GM13976 (cell line): ENCODE measurements around the gene IL1F10.
"Not testable (repeated sequence)": the region's sequence is repeated elsewhere in the genome, so short reads cannot be mapped to it uniquely, and the experiment has no call there.

ENCODE experiments used
- DNase-seq: peaks from one replicate; pipeline ENCODE4 v3.0.0; 2012; ENCODE audit warnings: low spot score
- CTCF ChIP-seq: IDR thresholded peaks from 2 replicates; pipeline ENCODE4 v1.5.1; 2012; ENCODE audit warnings: borderline replicate concordance, mild to moderate bottlenecking; ENCODE audit not compliant: insufficient read depth; ENCODE audit errors: extremely low read depth, missing control alignments, control extremely low read depth
- in situ Hi-C: fragments of 300-500 bp; cut with MboI; formaldehyde crosslinking; loops from one replicate; pipeline ENCODE4 v1.12.0; 2022; ENCODE audit warnings: low sequenced_read_pairs, mixed read lengths, inconsistent platforms; ENCODE audit not compliant: unreplicated experiment

Gene IL1F10

GRCh38 chr2:113085542-113085941 is 17.8 kb downstream of the IL1F10 start:
- TF ChIP-seq CTCF: no peak
- DNase-seq: no peak
- in situ Hi-C loops: no loop called here

- in situ Hi-C loops: no loop called here
- DNase-seq: no peak
- no peak for TF ChIP-seq CTCF
Measured at GRCh38 chr2:113088213-113088992, 20.6 kb downstream of the IL1F10 start.

GRCh38 chr2:113089916-113090315 is 22.1 kb downstream of the IL1F10 start:
- TF ChIP-seq CTCF: no peak
- in situ Hi-C loops: no loop called here
- DNase-seq: no peak

- TF ChIP-seq CTCF: no peak
- DNase-seq: no peak
- in situ Hi-C loops: no loop called here
Measured at GRCh38 chr2:113091231-113091896, 23.6 kb downstream of the IL1F10 start.

- no peak for TF ChIP-seq CTCF
- in situ Hi-C loops: no loop called here
- DNase-seq: no peak
Measured at GRCh38 chr2:113092864-113093612, 25.3 kb downstream of the IL1F10 start.

GRCh38 chr2:113093613-113093977 is 25.8 kb downstream of the IL1F10 start:
- DNase-seq: no peak
- no peak for TF ChIP-seq CTCF
- in situ Hi-C loops: no loop called here

GRCh38 chr2:113096306-113096705 is 28.5 kb downstream of the IL1F10 start:
- in situ Hi-C loops, DNase-seq: not testable (repeated sequence)

GRCh38 chr2:113096842-113097618 is 29.3 kb downstream of the IL1F10 start:
- DNase-seq, in situ Hi-C loops: not testable (repeated sequence)
